ENCODE measurements around the gene BSN.

- TF ChIP-seq POLR2AphosphoS5 (IDR thresholded peaks at IDR 0.05): no peak
- TF ChIP-seq CTCF (IDR thresholded peaks at IDR 0.05): no peak
- TF ChIP-seq POLR2A (IDR thresholded peaks at IDR 0.05): no peak
These were observed 112.3 kb downstream of the BSN start for GRCh38 chr3:49666592-49666991.
